ENCODE results near the gene FGF14. TPM values are rescaled to one million over a fixed set of nuclear protein-coding genes. Genes with fewer than 3 reads are reported as not detected.

Gene FGF14
- total and polyA plus RNA-seq, 2 experiments from 2014 or later, result 0.03 TPM; not detected in 1

DNA sequence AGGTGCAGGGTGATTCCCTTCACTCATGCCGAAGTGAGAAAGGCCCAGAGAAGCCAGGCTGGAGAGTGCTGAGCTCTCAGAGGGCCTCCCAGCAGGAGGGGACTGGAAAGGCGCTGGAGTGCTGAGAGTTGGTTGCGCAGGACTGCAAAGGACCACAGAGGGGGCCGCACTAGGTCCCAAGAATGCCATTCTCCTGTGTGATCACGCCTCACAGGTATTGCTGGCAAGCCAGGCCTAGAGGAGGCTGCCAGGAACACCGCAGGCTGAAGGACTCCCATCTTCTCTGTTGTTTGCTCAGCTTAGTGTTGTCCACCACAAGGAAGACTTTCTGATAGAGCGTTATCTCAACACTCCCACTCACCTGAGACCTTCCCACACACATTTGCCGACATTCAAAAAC lies 165.0 kb downstream of the FGF14 start:
- Mint-ChIP-seq H3K4me3 (no peak overlapping the region), H3K27me3 (ENCODE audit: insufficient read depth, low read depth, poor library complexity) (no peaks in the 10 kb centered on the region), H3K4me1 (peaks cover 24% of the 10 kb centered on the region), H3K27ac (no peak overlapping the region; the same call in 1 of the 2 replicates), H3K36me3 (ENCODE audit: low read depth) (no peaks in the 10 kb centered on the region; the same call in 2 of the 3 replicates), H3K9me3 (no peaks in the 10 kb centered on the region)
- TF ChIP-seq, protein P1, sequence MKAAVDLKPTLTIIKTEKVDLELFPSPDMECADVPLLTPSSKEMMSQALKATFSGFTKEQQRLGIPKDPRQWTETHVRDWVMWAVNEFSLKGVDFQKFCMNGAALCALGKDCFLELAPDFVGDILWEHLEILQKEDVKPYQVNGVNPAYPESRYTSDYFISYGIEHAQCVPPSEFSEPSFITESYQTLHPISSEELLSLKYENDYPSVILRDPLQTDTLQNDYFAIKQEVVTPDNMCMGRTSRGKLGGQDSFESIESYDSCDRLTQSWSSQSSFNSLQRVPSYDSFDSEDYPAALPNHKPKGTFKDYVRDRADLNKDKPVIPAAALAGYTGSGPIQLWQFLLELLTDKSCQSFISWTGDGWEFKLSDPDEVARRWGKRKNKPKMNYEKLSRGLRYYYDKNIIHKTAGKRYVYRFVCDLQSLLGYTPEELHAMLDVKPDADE (IDR thresholded peaks at IDR 0.05), result no peak
- TF ChIP-seq POLR2AphosphoS5 (IDR thresholded peaks at IDR 0.05; ENCODE audit: low read depth) (no peak), EZH2 (IDR thresholded peaks at IDR 0.05; ENCODE audit: low read depth, unreplicated experiment) (no peak), STAT1 (IDR thresholded peaks at IDR 0.05; ENCODE audit: unreplicated experiment) (no peak)
- TF ChIP-seq, protein P2, sequence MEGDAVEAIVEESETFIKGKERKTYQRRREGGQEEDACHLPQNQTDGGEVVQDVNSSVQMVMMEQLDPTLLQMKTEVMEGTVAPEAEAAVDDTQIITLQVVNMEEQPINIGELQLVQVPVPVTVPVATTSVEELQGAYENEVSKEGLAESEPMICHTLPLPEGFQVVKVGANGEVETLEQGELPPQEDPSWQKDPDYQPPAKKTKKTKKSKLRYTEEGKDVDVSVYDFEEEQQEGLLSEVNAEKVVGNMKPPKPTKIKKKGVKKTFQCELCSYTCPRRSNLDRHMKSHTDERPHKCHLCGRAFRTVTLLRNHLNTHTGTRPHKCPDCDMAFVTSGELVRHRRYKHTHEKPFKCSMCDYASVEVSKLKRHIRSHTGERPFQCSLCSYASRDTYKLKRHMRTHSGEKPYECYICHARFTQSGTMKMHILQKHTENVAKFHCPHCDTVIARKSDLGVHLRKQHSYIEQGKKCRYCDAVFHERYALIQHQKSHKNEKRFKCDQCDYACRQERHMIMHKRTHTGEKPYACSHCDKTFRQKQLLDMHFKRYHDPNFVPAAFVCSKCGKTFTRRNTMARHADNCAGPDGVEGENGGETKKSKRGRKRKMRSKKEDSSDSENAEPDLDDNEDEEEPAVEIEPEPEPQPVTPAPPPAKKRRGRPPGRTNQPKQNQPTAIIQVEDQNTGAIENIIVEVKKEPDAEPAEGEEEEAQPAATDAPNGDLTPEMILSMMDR (conservative IDR thresholded peaks at IDR 0.05; ENCODE audit: low read depth in 2 of 2), result no peak
- Histone ChIP-seq H3K79me2 (replicated peaks; ENCODE audit: insufficient read depth) (no peaks in the 10 kb centered on the region), H3K4me1 (ENCODE audit: insufficient read depth) (no peaks in the 10 kb centered on the region; the same call in none of the 2 replicates), H3K9me2 (ENCODE audit: insufficient read depth) (peaks cover 4% of the 10 kb centered on the region; the same call in 1 of the 2 replicates), H3K4me2 (no peak overlapping the region), H3K27me3 (ENCODE audit: insufficient read depth) (no peaks in the 10 kb centered on the region), H4K20me1 (replicated peaks; ENCODE audit: insufficient read depth) (no peaks in the 10 kb centered on the region), H3K36me3 (ENCODE audit: insufficient read depth) (no peaks in the 10 kb centered on the region), H3K4me3 (no peak overlapping the region), H3K27ac (ENCODE audit: low read depth) (no peak overlapping the region), H2AFZ (no peak overlapping the region), H3F3A (replicated peaks; ENCODE audit: low read depth) (no peaks in the 10 kb centered on the region)
- DNase-seq (ENCODE audit: low spot score) (no peak), ATAC-seq (peak; percentile 58)

DNA sequence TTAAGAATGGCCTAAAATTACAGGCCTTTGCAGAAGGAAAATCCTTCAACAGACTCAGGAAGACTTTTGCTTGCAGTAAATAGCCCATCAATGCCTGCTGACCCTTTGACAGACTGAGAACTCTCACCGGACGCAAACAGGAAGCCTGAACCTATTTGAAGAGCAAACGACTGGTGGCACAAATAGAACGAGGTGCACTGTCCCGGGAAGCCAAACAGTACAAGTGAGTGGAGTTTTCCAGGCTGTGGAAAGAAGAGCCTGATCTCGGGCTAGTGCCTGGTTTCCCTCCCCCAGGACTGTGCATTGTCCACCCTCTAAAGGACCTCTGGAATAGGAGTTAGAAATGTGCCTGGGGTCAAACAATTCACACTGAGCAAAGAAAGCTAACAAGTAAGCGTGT lies 165.5 kb downstream of the FGF14 start:
- Histone ChIP-seq H3K27ac (ENCODE audit: low read depth) (no peak overlapping the region), H3K79me2 (replicated peaks; ENCODE audit: insufficient read depth) (no peaks in the 10 kb centered on the region), H3K4me1 (ENCODE audit: insufficient read depth) (no peaks in the 10 kb centered on the region; the same call in none of the 2 replicates), H4K20me1 (replicated peaks; ENCODE audit: insufficient read depth) (no peaks in the 10 kb centered on the region), H3K4me3 (no peak overlapping the region), H3K36me3 (ENCODE audit: insufficient read depth) (no peaks in the 10 kb centered on the region), H3K9me2 (ENCODE audit: insufficient read depth) (peaks cover 4% of the 10 kb centered on the region; the same call in 1 of the 2 replicates), H3F3A (replicated peaks; ENCODE audit: low read depth) (no peaks in the 10 kb centered on the region), H2AFZ (peak overlapping the region; percentile 61; the same call in 1 of the 2 replicates), H3K4me2 (no peak overlapping the region), H3K27me3 (ENCODE audit: insufficient read depth) (no peaks in the 10 kb centered on the region)
- no peak for DNase-seq (ENCODE audit: low spot score)
- Mint-ChIP-seq H3K27me3 (ENCODE audit: insufficient read depth, low read depth, poor library complexity) (no peaks in the 10 kb centered on the region), H3K36me3 (ENCODE audit: low read depth) (no peaks in the 10 kb centered on the region; the same call in 2 of the 3 replicates), H3K4me1 (peaks cover 24% of the 10 kb centered on the region), H3K4me3 (no peak overlapping the region), H3K9me3 (no peaks in the 10 kb centered on the region), H3K27ac (peak overlapping the region; percentile 34; the same call in 1 of the 2 replicates)
- no peak; the same call in 2 of the 3 replicates for ATAC-seq
- TF ChIP-seq POLR2AphosphoS5 (IDR thresholded peaks at IDR 0.05; ENCODE audit: low read depth), result no peak

DNA sequence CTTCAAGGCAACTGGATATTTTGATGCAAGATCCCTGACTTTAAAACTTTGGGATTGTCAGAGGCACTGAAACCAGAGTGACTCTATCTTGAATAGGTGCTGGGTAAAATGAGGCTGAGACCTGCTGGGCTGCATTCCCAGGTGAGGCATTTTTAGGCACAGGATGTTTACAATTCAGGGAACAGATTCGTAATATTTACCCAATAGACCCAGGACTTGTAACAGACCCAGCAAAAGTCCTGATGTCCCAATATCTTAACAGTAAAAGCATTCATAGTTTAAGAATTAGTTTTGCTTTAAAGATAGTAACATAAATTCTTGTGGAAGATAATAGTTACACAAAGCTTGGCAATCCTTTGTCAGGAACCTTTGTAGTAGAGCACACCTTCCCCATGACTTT lies 166.2 kb downstream of the FGF14 start:
- Histone ChIP-seq H3K36me3 (ENCODE audit: insufficient read depth) (no peaks in the 10 kb centered on the region), H3K4me3 (no peak overlapping the region), H2AFZ (peak overlapping the region; percentile 61; the same call in 1 of the 2 replicates), H3K4me2 (peak overlapping the region; percentile 14; the same call in 1 of the 2 replicates), H4K20me1 (replicated peaks; ENCODE audit: insufficient read depth) (no peaks in the 10 kb centered on the region), H3K4me1 (ENCODE audit: insufficient read depth) (no peaks in the 10 kb centered on the region; the same call in none of the 2 replicates), H3K79me2 (replicated peaks; ENCODE audit: insufficient read depth) (no peaks in the 10 kb centered on the region), H3F3A (replicated peaks; ENCODE audit: low read depth) (no peaks in the 10 kb centered on the region), H3K27me3 (ENCODE audit: insufficient read depth) (no peaks in the 10 kb centered on the region), H3K9me2 (ENCODE audit: insufficient read depth) (peaks cover 4% of the 10 kb centered on the region; the same call in 1 of the 2 replicates), H3K27ac (ENCODE audit: low read depth) (no peak overlapping the region)
- ATAC-seq, result no peak
- H3K4me3 Mint-ChIP-seq, result no peak overlapping the region
- no peak overlapping the region; the same call in 1 of the 2 replicates for H3K27ac Mint-ChIP-seq
- DNase-seq (ENCODE audit: low spot score), result no peak
- peaks cover 24% of the 10 kb centered on the region for H3K4me1 Mint-ChIP-seq
- H3K27me3 Mint-ChIP-seq (ENCODE audit: insufficient read depth, low read depth, poor library complexity), result no peaks in the 10 kb centered on the region
- no peaks in the 10 kb centered on the region; the same call in 2 of the 3 replicates for H3K36me3 Mint-ChIP-seq (ENCODE audit: low read depth)
- TF ChIP-seq STAT1 (IDR thresholded peaks at IDR 0.05; ENCODE audit: unreplicated experiment) (no peak), EZH2 (IDR thresholded peaks at IDR 0.05; ENCODE audit: low read depth, unreplicated experiment) (no peak)
- TF ChIP-seq, protein P3, sequence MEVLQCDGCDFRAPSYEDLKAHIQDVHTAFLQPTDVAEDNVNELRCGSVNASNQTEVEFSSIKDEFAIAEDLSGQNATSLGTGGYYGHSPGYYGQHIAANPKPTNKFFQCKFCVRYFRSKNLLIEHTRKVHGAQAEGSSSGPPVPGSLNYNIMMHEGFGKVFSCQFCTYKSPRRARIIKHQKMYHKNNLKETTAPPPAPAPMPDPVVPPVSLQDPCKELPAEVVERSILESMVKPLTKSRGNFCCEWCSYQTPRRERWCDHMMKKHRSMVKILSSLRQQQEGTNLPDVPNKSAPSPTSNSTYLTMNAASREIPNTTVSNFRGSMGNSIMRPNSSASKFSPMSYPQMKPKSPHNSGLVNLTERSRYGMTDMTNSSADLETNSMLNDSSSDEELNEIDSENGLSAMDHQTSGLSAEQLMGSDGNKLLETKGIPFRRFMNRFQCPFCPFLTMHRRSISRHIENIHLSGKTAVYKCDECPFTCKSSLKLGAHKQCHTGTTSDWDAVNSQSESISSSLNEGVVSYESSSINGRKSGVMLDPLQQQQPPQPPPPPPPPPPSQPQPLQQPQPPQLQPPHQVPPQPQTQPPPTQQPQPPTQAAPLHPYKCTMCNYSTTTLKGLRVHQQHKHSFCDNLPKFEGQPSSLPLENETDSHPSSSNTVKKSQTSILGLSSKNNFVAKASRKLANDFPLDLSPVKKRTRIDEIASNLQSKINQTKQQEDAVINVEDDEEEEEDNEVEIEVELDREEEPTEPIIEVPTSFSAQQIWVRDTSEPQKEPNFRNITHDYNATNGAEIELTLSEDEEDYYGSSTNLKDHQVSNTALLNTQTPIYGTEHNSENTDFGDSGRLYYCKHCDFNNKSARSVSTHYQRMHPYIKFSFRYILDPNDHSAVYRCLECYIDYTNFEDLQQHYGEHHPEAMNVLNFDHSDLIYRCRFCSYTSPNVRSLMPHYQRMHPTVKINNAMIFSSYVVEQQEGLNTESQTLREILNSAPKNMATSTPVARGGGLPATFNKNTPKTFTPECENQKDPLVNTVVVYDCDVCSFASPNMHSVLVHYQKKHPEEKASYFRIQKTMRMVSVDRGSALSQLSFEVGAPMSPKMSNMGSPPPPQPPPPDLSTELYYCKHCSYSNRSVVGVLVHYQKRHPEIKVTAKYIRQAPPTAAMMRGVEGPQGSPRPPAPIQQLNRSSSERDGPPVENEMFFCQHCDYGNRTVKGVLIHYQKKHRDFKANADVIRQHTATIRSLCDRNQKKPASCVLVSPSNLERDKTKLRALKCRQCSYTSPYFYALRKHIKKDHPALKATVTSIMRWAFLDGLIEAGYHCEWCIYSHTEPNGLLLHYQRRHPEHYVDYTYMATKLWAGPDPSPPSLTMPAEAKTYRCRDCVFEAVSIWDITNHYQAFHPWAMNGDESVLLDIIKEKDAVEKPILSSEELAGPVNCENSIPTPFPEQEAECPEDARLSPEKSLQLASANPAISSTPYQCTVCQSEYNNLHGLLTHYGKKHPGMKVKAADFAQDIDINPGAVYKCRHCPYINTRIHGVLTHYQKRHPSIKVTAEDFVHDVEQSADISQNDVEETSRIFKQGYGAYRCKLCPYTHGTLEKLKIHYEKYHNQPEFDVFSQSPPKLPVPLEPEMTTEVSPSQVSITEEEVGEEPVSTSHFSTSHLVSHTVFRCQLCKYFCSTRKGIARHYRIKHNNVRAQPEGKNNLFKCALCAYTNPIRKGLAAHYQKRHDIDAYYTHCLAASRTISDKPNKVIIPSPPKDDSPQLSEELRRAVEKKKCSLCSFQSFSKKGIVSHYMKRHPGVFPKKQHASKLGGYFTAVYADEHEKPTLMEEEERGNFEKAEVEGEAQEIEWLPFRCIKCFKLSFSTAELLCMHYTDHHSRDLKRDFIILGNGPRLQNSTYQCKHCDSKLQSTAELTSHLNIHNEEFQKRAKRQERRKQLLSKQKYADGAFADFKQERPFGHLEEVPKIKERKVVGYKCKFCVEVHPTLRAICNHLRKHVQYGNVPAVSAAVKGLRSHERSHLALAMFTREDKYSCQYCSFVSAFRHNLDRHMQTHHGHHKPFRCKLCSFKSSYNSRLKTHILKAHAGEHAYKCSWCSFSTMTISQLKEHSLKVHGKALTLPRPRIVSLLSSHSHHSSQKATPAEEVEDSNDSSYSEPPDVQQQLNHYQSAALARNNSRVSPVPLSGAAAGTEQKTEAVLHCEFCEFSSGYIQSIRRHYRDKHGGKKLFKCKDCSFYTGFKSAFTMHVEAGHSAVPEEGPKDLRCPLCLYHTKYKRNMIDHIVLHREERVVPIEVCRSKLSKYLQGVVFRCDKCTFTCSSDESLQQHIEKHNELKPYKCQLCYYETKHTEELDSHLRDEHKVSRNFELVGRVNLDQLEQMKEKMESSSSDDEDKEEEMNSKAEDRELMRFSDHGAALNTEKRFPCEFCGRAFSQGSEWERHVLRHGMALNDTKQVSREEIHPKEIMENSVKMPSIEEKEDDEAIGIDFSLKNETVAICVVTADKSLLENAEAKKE (CRISPR knock-in tag; IDR thresholded peaks at IDR 0.05), result no peak
- no peaks in the 10 kb centered on the region for H3K9me3 Mint-ChIP-seq

Measured in GM23338 (cell line).